Epithelial cell of esophagus (primary cell): ENCODE measurements around the gene DTNBP1.
A peak's percentile ranks its signal among the peaks of the same experiment; 100 is the strongest.

Experiments
- DNase-seq: peaks from one replicate; pipeline ENCODE4 v3.0.0; 2010; ENCODE audit warnings: low read depth
- H3K4me3 ChIP-seq: 2 replicates; pipeline ENCODE4 v1.5.1; 2011; ENCODE audit warnings: mild to moderate bottlenecking, low read length, control low read depth
- TF ChIP-seq, protein P1 (sequence below): IDR thresholded peaks from 2 replicates; pipeline ENCODE4 v1.5.1; 2011; ENCODE audit warnings: low read depth, mild to moderate bottlenecking, low read length, control low read depth, inconsistent platforms; ENCODE audit not compliant: insufficient read depth; ENCODE audit errors: missing control alignments

Gene DTNBP1

DNA sequence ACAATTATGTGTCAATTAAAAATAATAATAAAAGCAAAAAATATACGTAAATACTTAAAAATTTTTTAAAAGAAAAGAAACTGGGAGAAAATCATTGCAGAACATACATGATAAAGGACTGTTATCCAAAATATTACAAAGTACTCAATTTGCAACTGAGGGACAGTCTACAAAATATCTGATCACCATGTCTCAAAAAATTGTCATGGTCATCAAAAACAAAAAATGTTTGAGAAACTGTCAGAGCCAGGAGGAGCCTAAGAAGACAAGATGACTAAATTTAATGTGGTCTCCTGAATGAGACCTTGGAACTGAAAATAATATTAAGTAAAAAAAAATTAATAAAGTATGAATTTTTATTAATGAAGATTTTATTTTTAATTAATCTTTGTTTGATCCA is 43.5 kb downstream of the DTNBP1 start:
- TF ChIP-seq, protein P1, sequence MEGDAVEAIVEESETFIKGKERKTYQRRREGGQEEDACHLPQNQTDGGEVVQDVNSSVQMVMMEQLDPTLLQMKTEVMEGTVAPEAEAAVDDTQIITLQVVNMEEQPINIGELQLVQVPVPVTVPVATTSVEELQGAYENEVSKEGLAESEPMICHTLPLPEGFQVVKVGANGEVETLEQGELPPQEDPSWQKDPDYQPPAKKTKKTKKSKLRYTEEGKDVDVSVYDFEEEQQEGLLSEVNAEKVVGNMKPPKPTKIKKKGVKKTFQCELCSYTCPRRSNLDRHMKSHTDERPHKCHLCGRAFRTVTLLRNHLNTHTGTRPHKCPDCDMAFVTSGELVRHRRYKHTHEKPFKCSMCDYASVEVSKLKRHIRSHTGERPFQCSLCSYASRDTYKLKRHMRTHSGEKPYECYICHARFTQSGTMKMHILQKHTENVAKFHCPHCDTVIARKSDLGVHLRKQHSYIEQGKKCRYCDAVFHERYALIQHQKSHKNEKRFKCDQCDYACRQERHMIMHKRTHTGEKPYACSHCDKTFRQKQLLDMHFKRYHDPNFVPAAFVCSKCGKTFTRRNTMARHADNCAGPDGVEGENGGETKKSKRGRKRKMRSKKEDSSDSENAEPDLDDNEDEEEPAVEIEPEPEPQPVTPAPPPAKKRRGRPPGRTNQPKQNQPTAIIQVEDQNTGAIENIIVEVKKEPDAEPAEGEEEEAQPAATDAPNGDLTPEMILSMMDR = no peak
- H3K4me3 ChIP-seq = no peak overlapping the region
- no peak for DNase-seq

DNA sequence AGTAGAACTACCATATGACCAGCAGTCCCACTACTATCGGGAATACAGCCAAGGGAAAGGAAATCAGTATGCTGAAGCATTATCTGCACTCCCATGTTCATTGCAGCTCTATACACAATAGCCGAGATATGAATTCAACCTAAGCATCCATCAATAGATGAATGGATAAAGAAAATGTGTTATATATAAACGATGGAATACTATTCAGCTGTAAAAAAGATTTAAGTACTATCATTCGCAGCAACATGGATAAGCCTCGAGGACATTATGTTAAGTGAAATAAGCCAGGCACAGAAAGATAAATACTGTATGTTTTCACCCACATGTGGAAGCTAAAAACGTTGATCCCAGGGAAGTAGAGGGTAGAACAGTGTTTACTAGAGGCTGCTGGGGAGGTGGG is 44.1 kb downstream of the DTNBP1 start:
- no peak overlapping the region for H3K4me3 ChIP-seq
- no peak for DNase-seq
- TF ChIP-seq, protein P1 = no peak

DNA sequence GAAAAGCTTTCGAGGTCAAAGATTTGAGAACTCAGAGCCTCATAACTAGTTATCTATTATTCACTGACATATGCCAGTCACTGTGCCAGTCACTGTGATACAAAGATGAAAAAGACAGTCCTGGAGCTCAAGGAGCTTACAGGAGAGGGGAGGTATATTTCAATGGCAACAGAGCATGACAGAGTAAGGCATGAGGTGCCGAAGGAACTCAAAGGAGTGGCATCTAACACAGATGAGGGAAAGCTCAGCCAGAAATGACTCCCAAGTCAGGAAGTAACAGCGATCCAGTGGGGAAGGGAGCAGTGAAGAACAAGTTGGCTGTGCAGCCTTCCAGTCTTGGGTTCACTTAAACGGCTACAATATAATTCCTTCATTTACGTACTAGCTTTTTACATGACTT is 46.6 kb downstream of the DTNBP1 start:
- peak; percentile 18 for DNase-seq
- TF ChIP-seq, protein P1 = no peak
- H3K4me3 ChIP-seq = no peak overlapping the region

DNA sequence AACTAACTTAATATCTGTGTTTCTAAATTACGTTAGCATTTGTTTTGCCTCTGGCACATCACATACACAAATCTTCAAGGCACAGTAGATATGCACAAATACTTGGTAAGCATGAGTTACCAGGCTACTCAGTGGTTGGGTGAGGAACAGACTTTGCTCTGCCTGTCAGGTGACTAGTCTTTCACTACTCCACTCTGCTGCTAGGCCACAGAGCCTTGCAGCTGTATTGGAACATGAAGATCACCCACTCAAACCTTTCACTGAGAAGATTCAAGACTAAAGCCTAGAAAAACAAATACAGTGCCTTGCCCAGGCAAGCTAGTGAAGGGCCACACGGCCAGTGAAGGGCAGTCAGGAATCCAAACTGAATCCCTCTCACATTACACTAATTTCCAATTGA is 47.0 kb downstream of the DTNBP1 start:
- TF ChIP-seq, protein P1 = no peak
- DNase-seq = peak; percentile 31

GRCh38 chr6:15614277-15614676 is 48.6 kb downstream of the DTNBP1 start:
- no peak overlapping the region for H3K4me3 ChIP-seq
- no peak for DNase-seq
- TF ChIP-seq, protein P1 = no peak

More for the DNA sequence above, 47.0 kb downstream of the DTNBP1 start:
- no peak overlapping the region for H3K4me3 ChIP-seq

- no peak overlapping the region for H3K4me3 ChIP-seq
- TF ChIP-seq, protein P1 = no peak
- peak; percentile 91 for DNase-seq
Measured at GRCh38 chr6:15608396-15608795, 54.4 kb downstream of the DTNBP1 start.

DNA sequence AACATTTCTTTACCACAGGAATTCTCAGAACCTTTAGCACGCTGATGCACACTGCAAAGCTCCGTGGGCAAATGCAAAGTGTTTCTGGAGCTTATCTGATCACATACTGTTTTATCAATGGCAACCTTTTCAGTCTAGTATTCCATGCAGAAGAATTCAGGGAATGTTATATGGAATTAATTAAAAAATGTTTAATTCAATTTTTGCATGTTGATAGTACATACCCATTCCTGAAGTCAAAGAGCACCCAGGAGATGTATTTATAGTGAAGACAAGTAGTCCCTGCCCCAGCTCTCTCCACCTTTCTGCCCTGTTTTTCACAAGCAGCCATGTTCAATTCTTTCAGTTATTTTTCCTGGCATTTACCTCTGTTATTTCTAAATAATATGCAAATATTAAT is 55.2 kb downstream of the DTNBP1 start:
- TF ChIP-seq, protein P1 = no peak
- H3K4me3 ChIP-seq = no peak overlapping the region
- no peak for DNase-seq
